DMS 273 treated with DMSO at 0.1 percent for 48 hours (cell line): ENCODE results near the gene SH2D3A.

ENCODE experiments used
- DNase-seq: peaks from one replicate; lab custom pipeline; 2025; lab: John Stamatoyannopoulos, UW

The SH2D3A gene

GRCh38 chr19:6705931-6706632 is 61.2 kb downstream of the SH2D3A start:
- no peak for DNase-seq
